NB4 (cell line): ENCODE results near the gene MCTP1.

Source experiments
- POLR2A ChIP-seq: IDR thresholded peaks from 2 replicates; pipeline ENCODE4 v1.6.1; 2011; ENCODE audit warnings: mild to moderate bottlenecking; ENCODE audit not compliant: insufficient read length; ENCODE audit errors: extremely low read depth
- TF ChIP-seq, protein P1 (sequence below): IDR thresholded peaks from one replicate; pipeline ENCODE4 v1.5.1; 2012; ENCODE audit warnings: low read depth, low read length
- TF ChIP-seq, protein P2 (sequence below): IDR thresholded peaks from 2 replicates; pipeline ENCODE4 v1.6.1; 2011; ENCODE audit warnings: low read depth, low read length

DNA sequence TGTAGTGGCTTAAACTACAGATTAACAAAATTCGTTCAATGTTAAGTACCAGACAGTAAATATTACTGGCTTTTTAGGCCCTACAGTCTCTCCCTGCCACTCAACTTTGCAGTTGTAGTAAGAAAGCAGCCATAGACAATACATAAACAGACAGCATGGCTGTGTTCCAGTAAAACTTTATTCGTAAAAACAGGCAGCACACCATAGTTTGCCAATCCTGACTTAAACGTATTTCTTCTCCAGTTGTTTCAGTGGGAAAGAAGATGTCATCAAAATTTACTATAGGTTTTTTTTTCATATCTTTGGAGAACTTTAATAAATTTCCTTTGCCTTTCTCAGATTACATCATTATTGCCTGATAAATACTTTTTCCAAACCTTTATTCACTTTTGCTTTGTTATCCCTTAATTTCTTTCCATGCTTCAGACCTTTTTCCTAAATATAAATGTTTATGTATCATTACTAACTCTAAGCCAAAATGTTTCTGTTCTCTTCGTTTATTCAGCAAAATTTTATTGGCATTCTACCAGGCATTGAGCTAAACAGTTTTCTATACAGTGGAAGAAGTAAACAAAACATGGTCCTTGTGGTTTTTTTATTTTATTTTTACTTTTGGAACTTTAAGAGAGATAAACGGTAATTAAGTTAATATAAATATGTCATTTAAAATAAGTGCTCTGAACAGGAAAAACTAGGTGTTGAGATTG is 601.9 kb downstream of the MCTP1 start:
- TF ChIP-seq, protein P1, sequence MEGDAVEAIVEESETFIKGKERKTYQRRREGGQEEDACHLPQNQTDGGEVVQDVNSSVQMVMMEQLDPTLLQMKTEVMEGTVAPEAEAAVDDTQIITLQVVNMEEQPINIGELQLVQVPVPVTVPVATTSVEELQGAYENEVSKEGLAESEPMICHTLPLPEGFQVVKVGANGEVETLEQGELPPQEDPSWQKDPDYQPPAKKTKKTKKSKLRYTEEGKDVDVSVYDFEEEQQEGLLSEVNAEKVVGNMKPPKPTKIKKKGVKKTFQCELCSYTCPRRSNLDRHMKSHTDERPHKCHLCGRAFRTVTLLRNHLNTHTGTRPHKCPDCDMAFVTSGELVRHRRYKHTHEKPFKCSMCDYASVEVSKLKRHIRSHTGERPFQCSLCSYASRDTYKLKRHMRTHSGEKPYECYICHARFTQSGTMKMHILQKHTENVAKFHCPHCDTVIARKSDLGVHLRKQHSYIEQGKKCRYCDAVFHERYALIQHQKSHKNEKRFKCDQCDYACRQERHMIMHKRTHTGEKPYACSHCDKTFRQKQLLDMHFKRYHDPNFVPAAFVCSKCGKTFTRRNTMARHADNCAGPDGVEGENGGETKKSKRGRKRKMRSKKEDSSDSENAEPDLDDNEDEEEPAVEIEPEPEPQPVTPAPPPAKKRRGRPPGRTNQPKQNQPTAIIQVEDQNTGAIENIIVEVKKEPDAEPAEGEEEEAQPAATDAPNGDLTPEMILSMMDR: no peak
- TF ChIP-seq POLR2A: no peak
- TF ChIP-seq, protein P2, sequence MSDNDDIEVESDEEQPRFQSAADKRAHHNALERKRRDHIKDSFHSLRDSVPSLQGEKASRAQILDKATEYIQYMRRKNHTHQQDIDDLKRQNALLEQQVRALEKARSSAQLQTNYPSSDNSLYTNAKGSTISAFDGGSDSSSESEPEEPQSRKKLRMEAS: no peak
